Measurements from ENCODE around the gene CEP72. TPM values are rescaled to one million over a fixed set of nuclear protein-coding genes. Genes with fewer than 3 reads are reported as not detected.
"Not testable (repeated sequence)": the region's sequence is repeated elsewhere in the genome, so short reads cannot be mapped to it uniquely, and the experiment has no call there.

The CEP72 gene
- total RNA-seq, 1 experiment from 2014 or later, result 6.3 TPM

- Histone ChIP-seq H3K4me3 (no peak overlapping the region), H3K36me3 (peaks cover 27% of the 10 kb centered on the region), H3K9me3 (peaks cover 5% of the 10 kb centered on the region; the same call in 1 of the 2 replicates), H3K27me3 (no peaks in the 10 kb centered on the region)
- DNase-seq, result no peak
Observed at GRCh38 chr5:619444-619843, 7.3 kb downstream of the CEP72 start.

GRCh38 chr5:620152-620551 lies 8.0 kb downstream of the CEP72 start:
- H3K27me3 ChIP-seq, result no peaks in the 10 kb centered on the region
- peaks cover 4% of the 10 kb centered on the region; the same call in 1 of the 2 replicates for H3K9me3 ChIP-seq
- no peak overlapping the region for H3K4me3 ChIP-seq
- peaks cover 28% of the 10 kb centered on the region for H3K36me3 ChIP-seq
- DNase-seq, result no peak

- H3K9me3 ChIP-seq, result no peaks in the 10 kb centered on the region
- H3K27me3 ChIP-seq, result no peaks in the 10 kb centered on the region
- H3K4me3 ChIP-seq, result no peak overlapping the region
- DNase-seq, result no peak
- H3K36me3 ChIP-seq, result peaks cover 25% of the 10 kb centered on the region
Observed at GRCh38 chr5:620586-621180, 8.5 kb downstream of the CEP72 start.

GRCh38 chr5:621341-621761 lies 9.2 kb downstream of the CEP72 start:
- H3K27me3 ChIP-seq, result no peaks in the 10 kb centered on the region
- H3K36me3 ChIP-seq, result peaks cover 21% of the 10 kb centered on the region
- H3K4me3 ChIP-seq, result no peak overlapping the region
- no peak for DNase-seq
- no peaks in the 10 kb centered on the region for H3K9me3 ChIP-seq

GRCh38 chr5:622359-622758 lies 10.2 kb downstream of the CEP72 start:
- no peaks in the 10 kb centered on the region for H3K9me3 ChIP-seq
- no peak for DNase-seq
- H3K36me3 ChIP-seq, result peaks cover 21% of the 10 kb centered on the region
- no peak overlapping the region for H3K4me3 ChIP-seq
- H3K27me3 ChIP-seq, result no peaks in the 10 kb centered on the region

- H3K9me3 ChIP-seq, result no peaks in the 10 kb centered on the region
- H3K27me3 ChIP-seq, result no peaks in the 10 kb centered on the region
- no peak for DNase-seq
- peaks cover 27% of the 10 kb centered on the region for H3K36me3 ChIP-seq
- H3K4me3 ChIP-seq, result no peak overlapping the region
Observed at GRCh38 chr5:622946-623522, 10.9 kb downstream of the CEP72 start.

- Histone ChIP-seq H3K4me3 (no peak overlapping the region), H3K27me3 (no peaks in the 10 kb centered on the region), H3K36me3 (peaks cover 28% of the 10 kb centered on the region), H3K9me3 (no peaks in the 10 kb centered on the region)
- no peak for DNase-seq
Observed at GRCh38 chr5:623531-623930, 11.4 kb downstream of the CEP72 start.

GRCh38 chr5:624118-624950 lies 12.2 kb downstream of the CEP72 start:
- H3K27me3 ChIP-seq, result no peaks in the 10 kb centered on the region

GRCh38 chr5:624951-625230 lies 12.8 kb downstream of the CEP72 start:
- Histone ChIP-seq H3K4me3 (no peak overlapping the region), H3K27me3 (no peaks in the 10 kb centered on the region), H3K36me3 (peaks cover 25% of the 10 kb centered on the region), H3K9me3 (no peaks in the 10 kb centered on the region)
- no peak for DNase-seq

More at GRCh38 chr5:624118-624950, 12.2 kb downstream of the CEP72 start:
- H3K9me3 ChIP-seq, result no peaks in the 10 kb centered on the region
- H3K36me3 ChIP-seq, result peaks cover 25% of the 10 kb centered on the region
- DNase-seq, result no peak
- no peak overlapping the region for H3K4me3 ChIP-seq

GRCh38 chr5:625516-625915 lies 13.4 kb downstream of the CEP72 start:
- no peak for DNase-seq
- Histone ChIP-seq H3K36me3 (peaks cover 21% of the 10 kb centered on the region), H3K9me3 (no peaks in the 10 kb centered on the region), H3K27me3 (no peaks in the 10 kb centered on the region), H3K4me3 (no peak overlapping the region)

GRCh38 chr5:626850-627249 lies 14.7 kb downstream of the CEP72 start:
- Histone ChIP-seq H3K9me3 (no peaks in the 10 kb centered on the region), H3K27me3 (no peaks in the 10 kb centered on the region), H3K4me3 (no peak overlapping the region), H3K36me3 (peaks cover 17% of the 10 kb centered on the region)
- no peak for DNase-seq

- no peak for DNase-seq
- no peaks in the 10 kb centered on the region for H3K27me3 ChIP-seq
- peaks cover 17% of the 10 kb centered on the region for H3K36me3 ChIP-seq
- no peaks in the 10 kb centered on the region for H3K9me3 ChIP-seq
- no peak overlapping the region for H3K4me3 ChIP-seq
Observed at GRCh38 chr5:627840-628239, 15.7 kb downstream of the CEP72 start.

GRCh38 chr5:628351-629205 lies 16.4 kb downstream of the CEP72 start:
- H3K27me3 ChIP-seq, H3K4me3 ChIP-seq, H3K9me3 ChIP-seq, DNase-seq: not testable (repeated sequence)
- H3K36me3 ChIP-seq, result peaks cover 17% of the 10 kb centered on the region

- Histone ChIP-seq H3K27me3 (no peaks in the 10 kb centered on the region), H3K4me3 (no peak overlapping the region)
- DNase-seq, result no peak
Observed at GRCh38 chr5:633501-633955, 21.4 kb downstream of the CEP72 start.

GRCh38 chr5:634191-634590 lies 22.1 kb downstream of the CEP72 start:
- peaks cover 10% of the 10 kb centered on the region for H3K36me3 ChIP-seq
- no peak for DNase-seq
- H3K27me3 ChIP-seq, result no peaks in the 10 kb centered on the region
- no peak overlapping the region for H3K4me3 ChIP-seq
- H3K9me3 ChIP-seq, result no peaks in the 10 kb centered on the region

More at GRCh38 chr5:633501-633955, 21.4 kb downstream of the CEP72 start:
- Histone ChIP-seq H3K36me3 (peaks cover 13% of the 10 kb centered on the region), H3K9me3 (no peaks in the 10 kb centered on the region)

GRCh38 chr5:635306-636055 lies 23.3 kb downstream of the CEP72 start:
- no peak for DNase-seq
- Histone ChIP-seq H3K9me3 (no peaks in the 10 kb centered on the region), H3K4me3 (no peak overlapping the region), H3K36me3 (peaks cover 10% of the 10 kb centered on the region), H3K27me3 (no peaks in the 10 kb centered on the region)

Data from MG63 (cell line).